ENCODE results near the gene POU2F1.

The POU2F1 gene

DNA sequence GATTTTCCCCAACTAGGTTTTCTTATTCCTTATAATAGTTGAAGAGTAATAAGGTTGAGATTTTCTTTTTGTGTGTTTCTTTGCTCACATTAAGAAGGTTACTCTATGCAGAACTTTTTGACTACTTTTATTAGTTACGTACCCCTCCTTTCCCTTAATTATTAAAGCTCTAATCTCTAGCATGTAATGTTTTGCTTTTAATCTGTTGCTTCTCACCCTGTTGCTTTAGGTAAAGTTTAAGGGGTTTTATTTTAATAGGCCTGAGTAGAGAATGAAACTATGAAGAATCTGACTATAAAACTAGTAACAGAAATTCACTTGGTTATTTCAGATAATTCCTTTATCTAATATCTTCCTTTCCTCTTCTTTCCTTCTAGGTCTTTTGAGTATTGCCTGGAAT is 53.4 kb downstream of the POU2F1 start:
- H4K20me1 ChIP-seq (ENCODE audit: low read depth, low read length): no peaks in the 10 kb centered on the region
- no peaks in the 10 kb centered on the region for H3K36me3 ChIP-seq (ENCODE audit: low read length)
- no peak overlapping the region for H3K4me3 ChIP-seq (ENCODE audit: insufficient read depth, low read length, poor library complexity, severe bottlenecking)
- no peaks in the 10 kb centered on the region for H3K9me3 ChIP-seq (ENCODE audit: insufficient read depth, low read length)
- no peaks in the 10 kb centered on the region for H3F3A ChIP-seq (ENCODE audit: insufficient read depth)
- H3K4me2 ChIP-seq (ENCODE audit: low read depth, low read length, poor library complexity, severe bottlenecking): no peak overlapping the region
- no peak overlapping the region for H3K27ac ChIP-seq (ENCODE audit: low read depth, low read length)
- no peaks in the 10 kb centered on the region for H3K9me2 ChIP-seq (replicated peaks; ENCODE audit: insufficient read depth, low read length)
- no peaks in the 10 kb centered on the region for H3K79me2 ChIP-seq (ENCODE audit: insufficient read depth, low read length)
- H3K27me3 ChIP-seq (ENCODE audit: low read length): no peaks in the 10 kb centered on the region
- TF ChIP-seq EZH2phosphoT487 (conservative IDR thresholded peaks at IDR 0.05; ENCODE audit: low read length): no peak
- TF ChIP-seq, protein P1, sequence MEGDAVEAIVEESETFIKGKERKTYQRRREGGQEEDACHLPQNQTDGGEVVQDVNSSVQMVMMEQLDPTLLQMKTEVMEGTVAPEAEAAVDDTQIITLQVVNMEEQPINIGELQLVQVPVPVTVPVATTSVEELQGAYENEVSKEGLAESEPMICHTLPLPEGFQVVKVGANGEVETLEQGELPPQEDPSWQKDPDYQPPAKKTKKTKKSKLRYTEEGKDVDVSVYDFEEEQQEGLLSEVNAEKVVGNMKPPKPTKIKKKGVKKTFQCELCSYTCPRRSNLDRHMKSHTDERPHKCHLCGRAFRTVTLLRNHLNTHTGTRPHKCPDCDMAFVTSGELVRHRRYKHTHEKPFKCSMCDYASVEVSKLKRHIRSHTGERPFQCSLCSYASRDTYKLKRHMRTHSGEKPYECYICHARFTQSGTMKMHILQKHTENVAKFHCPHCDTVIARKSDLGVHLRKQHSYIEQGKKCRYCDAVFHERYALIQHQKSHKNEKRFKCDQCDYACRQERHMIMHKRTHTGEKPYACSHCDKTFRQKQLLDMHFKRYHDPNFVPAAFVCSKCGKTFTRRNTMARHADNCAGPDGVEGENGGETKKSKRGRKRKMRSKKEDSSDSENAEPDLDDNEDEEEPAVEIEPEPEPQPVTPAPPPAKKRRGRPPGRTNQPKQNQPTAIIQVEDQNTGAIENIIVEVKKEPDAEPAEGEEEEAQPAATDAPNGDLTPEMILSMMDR (IDR thresholded peaks at IDR 0.05; ENCODE audit: insufficient read depth, low read length, poor library complexity, severe bottlenecking): no peak
- no peak overlapping the region for H2AFZ ChIP-seq (ENCODE audit: low read depth, low read length, severe bottlenecking)
- H3K9ac ChIP-seq (ENCODE audit: low read length): no peak overlapping the region

DNA sequence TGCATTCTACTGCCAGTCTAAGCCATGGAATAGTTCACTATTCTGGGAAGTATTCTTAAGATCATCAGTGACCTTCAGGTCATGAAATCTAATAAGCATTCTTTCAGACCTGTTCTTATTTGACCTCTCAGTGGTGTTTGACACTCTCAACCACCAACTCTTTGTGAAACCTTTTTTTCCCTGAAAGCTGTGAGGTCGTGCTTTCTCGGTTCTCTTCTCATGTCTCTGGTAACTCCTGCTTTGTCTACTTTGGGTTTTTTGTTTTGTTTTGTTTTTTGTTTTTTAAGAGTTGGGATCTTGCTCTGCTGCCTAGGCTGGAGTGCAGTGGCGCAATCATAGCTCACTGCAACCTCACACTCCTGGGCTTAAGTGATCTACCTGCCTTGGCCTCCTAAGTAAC is 56.3 kb downstream of the POU2F1 start:
- H3K27ac ChIP-seq (ENCODE audit: low read depth, low read length): no peak overlapping the region
- H3K9me3 ChIP-seq (ENCODE audit: insufficient read depth, low read length): no peaks in the 10 kb centered on the region
- H3K79me2 ChIP-seq (ENCODE audit: insufficient read depth, low read length): no peaks in the 10 kb centered on the region
- H2AFZ ChIP-seq (ENCODE audit: low read depth, low read length, severe bottlenecking): no peak overlapping the region
- H3F3A ChIP-seq (ENCODE audit: insufficient read depth): no peaks in the 10 kb centered on the region
- H3K27me3 ChIP-seq (ENCODE audit: low read length): no peaks in the 10 kb centered on the region
- no peak overlapping the region for H3K4me2 ChIP-seq (ENCODE audit: low read depth, low read length, poor library complexity, severe bottlenecking)
- TF ChIP-seq EZH2phosphoT487 (conservative IDR thresholded peaks at IDR 0.05; ENCODE audit: low read length): no peak
- TF ChIP-seq, protein P1 (IDR thresholded peaks at IDR 0.05; ENCODE audit: insufficient read depth, low read length, poor library complexity, severe bottlenecking): no peak
- H3K4me3 ChIP-seq (ENCODE audit: insufficient read depth, low read length, poor library complexity, severe bottlenecking): no peak overlapping the region
- no peaks in the 10 kb centered on the region for H3K36me3 ChIP-seq (ENCODE audit: low read length)
- no peaks in the 10 kb centered on the region for H4K20me1 ChIP-seq (ENCODE audit: low read depth, low read length)
- no peak overlapping the region for H3K9ac ChIP-seq (ENCODE audit: low read length)
- H3K9me2 ChIP-seq (replicated peaks; ENCODE audit: insufficient read depth, low read length): no peaks in the 10 kb centered on the region

DNA sequence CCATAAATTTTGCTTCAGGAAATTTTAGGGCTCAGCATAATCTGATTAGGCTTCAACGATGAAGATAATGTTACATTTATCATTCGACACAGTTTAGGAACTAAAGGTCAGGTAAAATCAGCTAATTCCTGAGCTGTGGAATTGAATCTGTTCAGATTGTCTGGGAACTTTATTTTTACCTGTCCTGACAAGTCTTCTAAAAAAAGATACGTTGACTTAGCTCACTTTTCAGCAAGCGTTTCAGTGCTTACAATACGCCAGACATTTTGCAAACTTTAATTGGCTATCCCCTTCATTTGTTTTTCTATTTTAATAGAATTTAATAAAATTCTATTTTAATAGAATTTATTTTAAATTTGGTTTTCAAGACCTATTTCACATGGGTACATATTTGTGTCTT is 57.8 kb downstream of the POU2F1 start:
- no peak overlapping the region for H3K4me3 ChIP-seq (ENCODE audit: insufficient read depth, low read length, poor library complexity, severe bottlenecking)
- no peaks in the 10 kb centered on the region for H3K9me2 ChIP-seq (replicated peaks; ENCODE audit: insufficient read depth, low read length)
- no peak overlapping the region for H3K27ac ChIP-seq (ENCODE audit: low read depth, low read length)
- H3F3A ChIP-seq (ENCODE audit: insufficient read depth): no peaks in the 10 kb centered on the region
- H3K9me3 ChIP-seq (ENCODE audit: insufficient read depth, low read length): no peaks in the 10 kb centered on the region
- H3K79me2 ChIP-seq (ENCODE audit: insufficient read depth, low read length): no peaks in the 10 kb centered on the region
- no peak overlapping the region for H3K9ac ChIP-seq (ENCODE audit: low read length)
- H3K4me2 ChIP-seq (ENCODE audit: low read depth, low read length, poor library complexity, severe bottlenecking): no peak overlapping the region
- TF ChIP-seq, protein P1 (IDR thresholded peaks at IDR 0.05; ENCODE audit: insufficient read depth, low read length, poor library complexity, severe bottlenecking): no peak
- no peak for TF ChIP-seq EZH2phosphoT487 (conservative IDR thresholded peaks at IDR 0.05; ENCODE audit: low read length)
- no peaks in the 10 kb centered on the region for H3K27me3 ChIP-seq (ENCODE audit: low read length)
- no peaks in the 10 kb centered on the region for H4K20me1 ChIP-seq (ENCODE audit: low read depth, low read length)
- H2AFZ ChIP-seq (ENCODE audit: low read depth, low read length, severe bottlenecking): no peak overlapping the region
- H3K36me3 ChIP-seq (ENCODE audit: low read length): no peaks in the 10 kb centered on the region

All from SU-DHL-6 (cell line).